Stimulated activated CD4-positive, alpha-beta T cell treated with anti-CD3 and anti-CD28 coated beads, Interleukin-4, amount 100 ng/mL, for 24 hours (primary cell): Measurements from ENCODE around the gene EFNB1.
"Not testable (repeated sequence)": the region's sequence is repeated elsewhere in the genome, so short reads cannot be mapped to it uniquely, and the experiment has no call there.

Experiments
- DNase-seq: peaks from one replicate; pipeline ENCODE4 v3.0.0-alpha.2; 2020

The EFNB1 gene

GRCh38 chrX:68828740-68829581 is at the start of gene EFNB1:
TSS of gene EFNB1 (plus strand) at chrX:68829021. CDS start at chrX:68829777, 756 bp downstream.
- DNase-seq: peak; percentile 84

GRCh38 chrX:68781295-68781694 is 47.5 kb upstream of the EFNB1 start:
- DNase-seq: not testable (repeated sequence)

GRCh38 chrX:68784816-68785215 is 44.0 kb upstream of the EFNB1 start:
- DNase-seq: no peak

DNA sequence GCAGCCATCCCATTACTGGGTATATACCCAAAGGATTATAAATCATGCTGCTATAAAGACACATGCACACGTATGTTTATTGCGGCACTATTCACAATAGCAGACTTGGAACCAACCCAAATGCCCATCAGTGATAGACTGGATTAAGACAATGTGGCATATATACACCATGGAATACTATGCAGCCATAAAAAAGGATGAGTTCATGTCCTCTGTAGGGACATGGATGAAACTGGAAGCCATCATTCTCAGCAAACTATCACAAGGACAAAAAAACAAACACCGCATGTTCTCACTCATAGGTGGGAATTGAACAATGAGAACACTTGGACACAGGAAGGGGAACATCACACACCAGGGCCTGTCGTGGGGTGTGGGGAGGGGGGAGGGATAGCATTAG is 42.2 kb upstream of the EFNB1 start:
- DNase-seq: not testable (repeated sequence)

GRCh38 chrX:68789966-68790365 is 38.9 kb upstream of the EFNB1 start:
- no peak for DNase-seq

DNA sequence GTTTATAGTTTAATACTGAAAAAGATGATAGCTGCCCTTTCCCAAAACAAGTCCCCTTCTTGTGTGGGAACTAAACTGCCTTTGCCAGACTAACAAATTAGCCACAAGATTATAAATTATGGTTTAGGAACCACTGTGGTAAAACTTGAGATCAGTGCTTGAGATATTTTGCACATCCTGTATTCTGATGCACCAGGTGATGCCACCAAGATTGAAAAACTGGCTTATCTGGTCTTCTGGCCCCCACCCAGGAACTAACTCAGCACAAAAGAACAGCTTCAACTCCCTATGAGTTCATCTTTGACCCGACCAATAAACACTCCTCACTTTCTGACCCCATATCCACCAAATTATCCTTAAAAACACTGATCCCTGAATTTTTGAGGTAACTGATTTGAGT is 36.7 kb upstream of the EFNB1 start:
- DNase-seq: no peak

GRCh38 chrX:68794461-68794860 is 34.4 kb upstream of the EFNB1 start:
- no peak for DNase-seq

- no peak for DNase-seq
Measured at GRCh38 chrX:68795741-68796140, 33.1 kb upstream of the EFNB1 start.

GRCh38 chrX:68798400-68798799 is 30.4 kb upstream of the EFNB1 start:
- DNase-seq: not testable (repeated sequence)

GRCh38 chrX:68801737-68802290 is 27.0 kb upstream of the EFNB1 start:
- no peak for DNase-seq

- no peak for DNase-seq
Measured at GRCh38 chrX:68807818-68808217, 21.0 kb upstream of the EFNB1 start.

- DNase-seq: no peak
Measured at GRCh38 chrX:68808686-68809357, 20.0 kb upstream of the EFNB1 start.

DNA sequence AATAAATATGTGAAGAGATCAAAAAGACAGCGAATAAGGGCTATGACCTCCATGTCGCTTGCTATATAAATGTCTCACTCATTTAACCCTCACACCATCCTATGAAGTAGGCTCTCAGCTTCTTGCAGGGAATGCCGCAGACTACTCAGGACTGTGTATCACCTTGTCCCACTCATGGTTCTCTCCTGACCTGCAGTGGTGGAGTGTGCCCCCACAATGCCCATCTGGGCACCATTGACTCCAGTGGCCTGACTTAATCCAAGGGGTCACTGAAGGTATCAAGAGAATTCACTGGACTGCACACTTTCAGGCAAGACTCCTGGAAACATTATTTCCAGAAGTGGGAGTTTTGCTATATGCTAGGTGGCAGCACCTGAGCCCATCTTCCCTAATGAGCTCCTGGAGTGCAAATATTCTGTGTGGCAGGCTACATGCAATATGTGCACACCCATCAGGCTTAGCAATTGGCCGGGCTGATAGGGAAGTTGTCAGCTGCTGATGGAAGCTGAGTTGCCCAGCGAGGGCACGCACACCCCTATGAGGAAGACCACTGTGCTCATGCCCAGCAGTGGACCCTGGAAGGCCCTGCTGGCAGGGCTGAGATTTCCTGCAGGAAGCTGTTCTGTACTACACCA is 8.2 kb upstream of the EFNB1 start:
- no peak for DNase-seq

DNA sequence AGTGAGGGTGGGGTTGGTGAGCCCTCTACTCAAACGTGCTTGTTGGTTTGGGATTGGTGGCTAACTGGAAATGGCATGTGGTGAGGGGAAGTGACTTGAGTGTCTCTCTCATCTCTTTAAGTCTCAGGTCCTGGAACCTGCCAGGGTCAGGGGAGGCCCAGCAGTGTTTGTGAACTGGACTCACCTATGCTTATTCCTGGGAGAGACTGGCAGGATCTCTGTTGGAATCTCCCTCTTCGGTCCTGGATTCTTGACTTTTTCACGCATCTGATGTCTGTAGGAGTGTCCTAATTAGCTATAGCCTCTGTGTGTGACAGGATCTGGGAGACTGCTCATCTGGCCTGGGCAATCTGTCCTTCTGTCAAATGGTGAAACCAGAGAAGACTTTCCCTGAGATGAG is 7.2 kb upstream of the EFNB1 start:
- no peak for DNase-seq

- peak; percentile 6 for DNase-seq
Measured at GRCh38 chrX:68822641-68823410, 6.0 kb upstream of the EFNB1 start.

- DNase-seq: no peak
Measured at GRCh38 chrX:68823413-68824151, 5.2 kb upstream of the EFNB1 start.

DNA sequence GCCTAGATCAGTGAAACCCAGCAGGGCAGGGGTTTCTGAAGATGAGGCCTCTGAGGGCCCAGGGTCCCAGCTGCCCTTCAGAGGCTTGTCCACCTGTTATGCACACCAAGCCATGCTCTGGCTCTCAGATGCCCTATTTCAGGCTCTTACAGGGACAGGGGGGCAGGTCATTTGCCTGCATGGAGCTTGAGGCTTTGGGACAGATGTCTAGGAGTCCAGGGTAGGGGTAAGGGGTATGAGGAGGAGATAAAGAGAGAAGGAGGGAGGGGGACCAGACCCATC is 4.7 kb upstream of the EFNB1 start:
- no peak for DNase-seq

GRCh38 chrX:68824565-68825125 is 4.2 kb upstream of the EFNB1 start:
- DNase-seq: no peak

- no peak for DNase-seq
Measured at GRCh38 chrX:68826113-68826980, 2.5 kb upstream of the EFNB1 start.

DNA sequence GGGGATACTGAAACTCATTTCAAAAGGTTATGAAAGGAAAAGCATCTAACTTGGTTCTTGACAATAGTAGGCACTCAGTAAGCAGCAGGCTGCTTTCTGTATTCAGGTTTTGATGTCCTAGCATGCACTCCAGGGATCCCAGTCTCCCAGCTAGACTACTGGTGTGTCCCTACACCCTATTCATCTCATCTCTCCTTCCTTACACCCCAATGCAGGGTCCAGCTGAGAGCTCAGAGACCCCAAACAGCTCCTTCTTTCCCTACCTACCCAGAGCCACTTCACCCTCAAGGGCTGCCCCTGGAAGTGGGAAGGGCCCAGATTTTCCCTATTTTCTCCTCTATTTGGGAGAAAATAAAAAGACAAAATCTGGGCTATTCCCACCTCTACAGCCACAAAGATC is 1.6 kb upstream of the EFNB1 start:
- DNase-seq: no peak
